Measurements from ENCODE around the gene RFC4.

DNA sequence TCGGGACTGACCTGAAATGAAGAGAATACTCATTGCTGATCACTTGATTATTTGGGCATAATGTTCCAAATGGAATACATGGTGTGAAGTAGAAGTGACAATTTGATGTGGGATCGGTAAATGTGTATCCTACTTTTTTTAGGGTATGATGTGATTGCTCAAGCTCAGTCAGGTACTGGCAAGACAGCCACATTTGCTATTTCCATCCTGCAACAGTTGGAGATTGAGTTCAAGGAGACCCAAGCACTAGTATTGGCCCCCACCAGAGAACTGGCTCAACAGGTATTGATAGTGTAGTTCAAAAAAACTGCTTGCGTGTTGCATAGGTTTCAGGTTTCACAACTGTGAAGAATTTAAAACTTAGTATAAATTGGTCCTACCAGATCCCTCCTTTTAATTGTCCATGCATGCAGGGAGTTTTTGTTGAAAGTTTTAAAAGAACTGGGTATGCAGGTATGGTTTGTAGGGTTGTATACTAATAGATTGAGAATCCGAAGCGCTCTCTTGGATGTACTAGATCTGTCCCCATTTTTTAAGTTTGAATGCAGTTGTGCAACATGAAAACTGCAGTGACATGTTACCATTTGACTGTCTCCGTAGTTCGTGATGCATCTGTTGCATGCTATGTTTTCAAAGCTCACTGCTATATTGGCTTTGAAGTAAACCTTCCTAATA lies 21.3 kb downstream of the RFC4 start:
- TF ChIP-seq, protein P1, sequence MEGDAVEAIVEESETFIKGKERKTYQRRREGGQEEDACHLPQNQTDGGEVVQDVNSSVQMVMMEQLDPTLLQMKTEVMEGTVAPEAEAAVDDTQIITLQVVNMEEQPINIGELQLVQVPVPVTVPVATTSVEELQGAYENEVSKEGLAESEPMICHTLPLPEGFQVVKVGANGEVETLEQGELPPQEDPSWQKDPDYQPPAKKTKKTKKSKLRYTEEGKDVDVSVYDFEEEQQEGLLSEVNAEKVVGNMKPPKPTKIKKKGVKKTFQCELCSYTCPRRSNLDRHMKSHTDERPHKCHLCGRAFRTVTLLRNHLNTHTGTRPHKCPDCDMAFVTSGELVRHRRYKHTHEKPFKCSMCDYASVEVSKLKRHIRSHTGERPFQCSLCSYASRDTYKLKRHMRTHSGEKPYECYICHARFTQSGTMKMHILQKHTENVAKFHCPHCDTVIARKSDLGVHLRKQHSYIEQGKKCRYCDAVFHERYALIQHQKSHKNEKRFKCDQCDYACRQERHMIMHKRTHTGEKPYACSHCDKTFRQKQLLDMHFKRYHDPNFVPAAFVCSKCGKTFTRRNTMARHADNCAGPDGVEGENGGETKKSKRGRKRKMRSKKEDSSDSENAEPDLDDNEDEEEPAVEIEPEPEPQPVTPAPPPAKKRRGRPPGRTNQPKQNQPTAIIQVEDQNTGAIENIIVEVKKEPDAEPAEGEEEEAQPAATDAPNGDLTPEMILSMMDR (IDR thresholded peaks at IDR 0.05; ENCODE audit: insufficient read depth, low read depth, low read length) = no peak
- TF ChIP-seq EZH2 (IDR thresholded peaks at IDR 0.05; ENCODE audit: insufficient read depth, low read length) = no peak

All from astrocyte (in vitro differentiated cells and primary cell).